Measurements from ENCODE around the gene OR56A3. TPM values are rescaled to one million over a fixed set of nuclear protein-coding genes. Genes with fewer than 3 reads are reported as not detected.
A peak's percentile ranks its signal among the peaks of the same experiment; 100 is the strongest.

The OR56A3 gene, protein sequence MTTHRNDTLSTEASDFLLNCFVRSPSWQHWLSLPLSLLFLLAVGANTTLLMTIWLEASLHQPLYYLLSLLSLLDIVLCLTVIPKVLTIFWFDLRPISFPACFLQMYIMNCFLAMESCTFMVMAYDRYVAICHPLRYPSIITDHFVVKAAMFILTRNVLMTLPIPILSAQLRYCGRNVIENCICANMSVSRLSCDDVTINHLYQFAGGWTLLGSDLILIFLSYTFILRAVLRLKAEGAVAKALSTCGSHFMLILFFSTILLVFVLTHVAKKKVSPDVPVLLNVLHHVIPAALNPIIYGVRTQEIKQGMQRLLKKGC
- not detected in 2 replicates for total RNA-seq (2014; rRNA removed; shearing (Covaris generic); ENCODE audit: low replicate concordance)

DNA sequence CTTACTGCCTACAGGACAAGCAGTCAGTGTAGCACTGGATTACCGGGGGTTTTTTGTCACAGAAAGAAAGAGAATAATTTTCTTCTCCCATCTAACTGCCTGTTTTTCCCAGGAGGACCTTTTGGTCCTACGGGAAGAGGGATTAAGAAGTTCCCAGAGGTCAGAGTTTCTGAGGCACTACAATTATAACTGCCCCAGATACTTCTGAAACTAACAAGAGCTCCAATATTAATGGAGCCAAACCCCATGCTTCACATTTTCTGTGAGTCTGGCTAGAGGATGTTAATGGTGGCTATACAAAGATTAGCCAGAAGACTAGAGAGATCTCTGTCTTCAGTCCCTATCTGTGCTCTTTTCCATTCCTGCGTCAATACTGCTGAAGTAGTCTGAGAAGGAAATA, at the start of gene OR56A3:
Gene OR56A3, plus strand, starts transcription at position 301 of the 400 bp plus-strand sequence. CDS start 5,096 bp downstream, outside the sequence.
- no peak for DNase-seq (ENCODE audit: low read depth)
- in situ Hi-C loops (cut with HindIII; ENCODE audit: low pct_unique_long_range_greater_than_20kb, low sequenced_read_pairs): no loop called here

DNA sequence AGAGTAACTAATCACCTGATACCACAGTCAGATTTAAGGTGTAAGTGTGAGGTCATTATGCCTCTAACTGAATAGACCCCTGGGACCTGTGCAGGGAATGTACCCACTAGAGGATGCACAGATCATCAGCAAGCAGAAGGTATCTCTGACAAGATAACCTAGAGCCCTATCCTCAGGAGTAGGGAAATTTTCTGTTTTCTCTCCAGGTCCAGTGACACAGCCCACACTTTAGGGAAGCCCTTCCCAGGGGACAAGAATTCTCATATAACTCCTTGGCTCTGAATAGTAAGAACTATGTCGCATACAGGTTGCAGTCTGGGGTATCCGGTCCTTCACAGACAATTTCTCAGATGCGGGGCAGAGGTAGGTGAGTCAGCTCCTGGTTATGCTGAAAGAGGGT, 49.1 kb upstream of the OR56A3 start, which contains the start of gene OR52E5:
Gene OR52E5, plus strand, starts transcription at position 301 of the 400 bp plus-strand sequence. CDS start 7,569 bp downstream, outside the sequence.
- DNase-seq (ENCODE audit: low read depth): no peak
- in situ Hi-C loops (cut with HindIII; ENCODE audit: low pct_unique_long_range_greater_than_20kb, low sequenced_read_pairs): no loop called here

DNA sequence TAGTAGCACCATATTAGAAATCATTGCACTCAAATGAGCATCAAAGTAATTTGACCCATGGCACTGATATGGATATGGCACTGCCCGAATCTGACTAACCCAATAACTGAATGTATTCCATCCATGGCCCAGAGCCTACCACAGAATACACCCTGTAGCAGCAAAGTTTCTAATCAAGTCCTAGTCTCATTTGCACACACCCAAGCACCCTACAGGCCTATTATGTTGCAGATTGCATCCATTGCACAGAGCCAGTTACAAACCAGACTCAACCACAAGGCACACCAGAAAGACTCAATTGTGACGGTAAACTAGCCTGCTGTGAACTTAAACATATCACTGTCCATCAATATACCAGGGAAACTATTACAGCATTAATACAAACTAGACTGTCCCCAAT, 42.5 kb upstream of the OR56A3 start:
- no peak for DNase-seq (ENCODE audit: low read depth)

DNA sequence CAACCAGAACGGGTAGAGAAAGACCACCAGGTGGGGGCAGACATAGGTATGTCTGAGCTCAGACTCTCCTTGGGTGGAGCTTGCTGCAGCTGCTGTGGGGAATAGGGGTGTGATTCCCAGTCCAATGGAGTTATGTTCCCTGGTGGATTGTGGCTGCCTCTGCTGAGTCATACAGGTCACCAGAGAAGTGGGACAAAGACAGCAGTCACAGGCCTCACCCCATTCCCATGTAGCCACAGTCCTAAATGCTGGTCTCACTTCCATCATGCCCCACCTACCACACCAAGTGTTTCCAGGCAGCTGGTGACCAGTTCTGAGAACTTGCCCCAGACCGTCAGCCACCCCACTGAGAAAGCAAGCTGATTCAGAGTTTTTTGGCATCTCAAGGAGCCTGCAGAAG, 31.5 kb upstream of the OR56A3 start:
- DNase-seq (ENCODE audit: low read depth): no peak
- in situ Hi-C loops (cut with HindIII; ENCODE audit: low pct_unique_long_range_greater_than_20kb, low sequenced_read_pairs): no loop called here

More for the DNA sequence above, 42.5 kb upstream of the OR56A3 start:
- in situ Hi-C loops (cut with HindIII; ENCODE audit: low pct_unique_long_range_greater_than_20kb, low sequenced_read_pairs): no loop called here

DNA sequence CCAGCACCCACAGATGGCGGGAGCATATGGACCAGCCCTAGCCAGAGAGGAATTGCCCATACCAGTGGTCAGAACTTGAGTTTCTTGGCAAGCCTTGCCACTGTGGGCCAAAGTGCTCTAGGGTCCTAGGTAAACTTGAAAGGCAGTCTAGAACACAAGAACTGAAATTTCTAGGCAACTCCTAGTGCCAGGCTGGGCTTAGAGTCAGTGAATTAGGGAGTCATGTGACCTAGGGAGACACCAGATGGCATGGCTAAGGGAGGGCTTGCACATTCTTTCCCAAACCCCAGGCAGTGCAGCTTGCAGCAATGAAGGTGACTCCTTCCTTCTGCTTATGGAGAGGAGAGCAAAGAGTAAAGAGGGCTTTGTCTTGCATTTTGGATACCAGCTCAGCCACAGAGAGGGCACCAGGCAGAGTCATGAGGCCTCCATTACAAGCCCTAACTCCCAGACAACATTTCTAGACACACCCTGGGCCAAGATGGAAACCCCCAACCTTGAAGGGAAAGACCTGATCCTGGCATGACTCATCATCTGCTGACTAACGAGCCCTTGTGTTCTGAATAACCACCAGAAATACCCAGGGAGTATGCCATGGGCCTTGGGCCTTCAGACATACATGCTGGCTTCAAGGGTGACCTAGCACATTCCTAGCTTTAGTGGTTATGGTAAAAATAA, 19.2 kb upstream of the OR56A3 start:
- in situ Hi-C loops (cut with HindIII; ENCODE audit: low pct_unique_long_range_greater_than_20kb, low sequenced_read_pairs): no loop called here
- DNase-seq (ENCODE audit: low read depth): peak; percentile 56

DNA sequence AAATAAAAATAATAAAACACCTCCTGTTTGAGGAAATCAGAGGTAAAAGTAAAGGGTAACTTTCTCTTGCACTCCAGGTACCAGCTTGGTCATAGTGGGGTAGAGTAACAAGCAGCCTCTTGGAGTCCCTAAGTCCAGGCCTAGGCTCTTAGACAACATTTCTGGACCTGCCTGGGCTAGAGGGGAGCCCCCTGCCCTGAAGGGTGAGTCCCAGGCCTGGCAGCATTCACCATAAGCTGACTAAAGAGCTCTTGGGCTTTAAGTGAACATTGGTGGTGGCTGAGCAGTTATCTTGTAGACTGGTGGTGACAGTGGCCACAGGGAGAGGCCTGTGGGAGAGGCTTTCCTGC, 18.6 kb upstream of the OR56A3 start:
- in situ Hi-C loops (cut with HindIII; ENCODE audit: low pct_unique_long_range_greater_than_20kb, low sequenced_read_pairs): no loop called here
- no peak for DNase-seq (ENCODE audit: low read depth)

DNA sequence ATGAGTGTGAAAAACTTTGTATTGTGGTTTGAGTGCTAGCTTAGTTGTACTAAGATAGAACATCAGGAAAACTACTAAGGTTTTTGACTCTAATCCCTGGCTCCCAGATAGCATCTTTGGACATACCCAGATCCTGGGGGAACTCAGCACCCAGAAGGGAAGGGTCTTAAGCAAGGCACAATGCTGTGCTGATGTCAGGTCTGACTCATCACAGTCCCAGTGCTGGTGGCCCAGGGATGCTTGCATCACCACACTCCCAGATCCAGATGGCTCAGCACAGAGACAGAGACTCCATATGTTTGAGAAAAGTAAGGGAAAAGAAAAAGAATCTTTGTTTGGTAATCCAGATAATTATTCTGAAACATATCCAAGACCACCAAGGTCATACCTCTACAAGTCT, 18.3 kb upstream of the OR56A3 start:
- in situ Hi-C loops (cut with HindIII; ENCODE audit: low pct_unique_long_range_greater_than_20kb, low sequenced_read_pairs): no loop called here
- no peak for DNase-seq (ENCODE audit: low read depth)

DNA sequence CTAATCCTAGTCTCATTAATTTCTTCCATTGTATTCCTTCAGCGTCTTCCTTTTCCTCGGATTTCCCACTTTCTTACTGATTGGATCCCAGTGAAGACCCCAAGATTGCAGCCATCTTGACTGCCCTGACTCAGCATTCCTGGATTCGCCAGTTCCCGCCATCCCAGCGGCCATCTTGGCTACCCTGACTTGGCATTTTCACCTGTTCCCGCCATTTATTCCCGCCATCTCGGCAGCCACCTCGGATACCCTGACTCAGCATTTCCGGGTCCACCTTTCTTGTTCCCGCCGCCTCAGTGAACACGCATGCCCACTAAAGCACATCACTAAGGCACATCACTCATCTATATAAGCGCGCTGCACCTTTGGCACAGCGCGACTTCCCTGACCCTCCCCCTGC, 13.8 kb upstream of the OR56A3 start:
- in situ Hi-C loops (cut with HindIII; ENCODE audit: low pct_unique_long_range_greater_than_20kb, low sequenced_read_pairs): no loop called here

DNA sequence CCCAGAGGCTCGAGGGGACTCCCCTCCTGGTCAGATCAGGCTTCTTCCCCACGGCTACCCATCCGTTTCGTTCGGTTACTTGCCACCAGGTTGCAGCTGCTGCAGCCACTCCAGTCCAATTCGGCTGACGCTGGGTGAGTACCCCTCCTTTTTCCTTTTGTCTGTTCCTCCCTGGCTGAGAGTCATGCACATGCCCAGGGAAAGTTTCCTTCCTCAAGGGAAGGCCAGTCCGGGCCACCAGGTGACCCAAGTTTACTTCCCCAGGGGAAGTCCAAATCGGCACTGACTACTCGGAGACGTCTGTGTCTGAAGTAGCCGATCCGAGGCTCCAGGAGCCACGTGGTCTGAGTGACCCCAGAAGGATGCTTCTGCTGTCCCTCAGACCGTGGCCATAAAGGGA, 13.2 kb upstream of the OR56A3 start:
- in situ Hi-C loops (cut with HindIII; ENCODE audit: low pct_unique_long_range_greater_than_20kb, low sequenced_read_pairs): no loop called here
- DNase-seq (ENCODE audit: low read depth): no peak

More for the DNA sequence above, 13.8 kb upstream of the OR56A3 start:
- DNase-seq (ENCODE audit: low read depth): no peak

DNA sequence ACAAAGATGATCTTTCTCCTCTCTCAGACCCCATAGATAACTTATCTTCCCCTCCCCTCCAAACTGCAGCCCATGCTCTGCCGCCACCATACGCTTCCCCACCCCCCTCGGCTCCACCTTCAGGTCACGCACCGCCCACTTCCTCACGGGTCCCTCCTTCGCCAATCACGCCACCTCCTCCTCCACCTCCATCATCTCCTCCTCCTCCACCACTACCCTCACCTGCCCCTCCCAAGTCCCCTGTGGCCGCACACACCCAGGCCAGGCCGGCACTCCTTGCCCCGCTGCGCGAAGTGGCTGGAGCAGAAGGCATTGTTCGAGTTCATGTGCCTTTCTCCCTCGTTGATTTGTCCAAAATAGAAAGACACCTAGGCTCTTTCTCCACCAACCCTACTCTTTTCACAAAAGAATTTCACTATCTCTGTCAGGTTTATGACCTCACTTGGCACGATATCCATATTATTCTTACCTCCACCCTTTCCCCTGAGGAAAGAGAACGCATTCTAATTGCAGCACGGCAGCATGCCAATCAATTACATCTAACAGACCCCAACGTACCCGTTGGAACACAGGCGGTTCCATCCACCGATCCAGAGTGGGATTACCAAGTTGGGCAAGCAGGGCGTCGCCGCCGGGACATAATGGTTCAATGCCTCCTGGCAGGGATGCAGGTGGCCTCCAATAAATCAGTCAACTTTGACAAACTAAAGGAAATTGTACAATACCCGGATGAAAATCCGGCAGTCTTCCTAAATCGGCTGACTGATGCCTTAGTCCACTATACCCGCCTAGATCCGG, 12.3 kb upstream of the OR56A3 start:
- in situ Hi-C loops (cut with HindIII; ENCODE audit: low pct_unique_long_range_greater_than_20kb, low sequenced_read_pairs): no loop called here

DNA sequence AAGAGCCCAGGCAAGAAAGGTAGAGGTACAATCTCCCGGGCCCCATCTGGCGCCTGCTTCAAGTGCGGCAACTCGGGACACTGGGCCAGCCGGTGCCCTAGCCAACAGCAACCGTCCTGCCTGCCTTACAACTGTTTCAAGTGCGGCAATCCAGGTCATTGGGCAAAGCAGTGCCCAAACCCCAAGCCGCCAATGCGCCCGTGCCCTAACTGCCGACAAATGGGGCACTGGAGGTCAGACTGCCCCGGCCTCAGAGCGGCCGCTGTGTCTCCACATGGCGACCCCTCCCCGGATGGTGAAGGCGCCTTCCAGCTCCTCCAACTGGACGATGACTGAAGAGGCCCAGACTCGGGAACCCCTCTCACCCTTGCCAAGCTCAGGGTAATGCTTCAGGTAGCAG, 11.4 kb upstream of the OR56A3 start:
- in situ Hi-C loops (cut with HindIII; ENCODE audit: low pct_unique_long_range_greater_than_20kb, low sequenced_read_pairs): no loop called here
- DNase-seq (ENCODE audit: low read depth): no peak

More for the DNA sequence above, 12.3 kb upstream of the OR56A3 start:
- DNase-seq (ENCODE audit: low read depth): no peak

DNA sequence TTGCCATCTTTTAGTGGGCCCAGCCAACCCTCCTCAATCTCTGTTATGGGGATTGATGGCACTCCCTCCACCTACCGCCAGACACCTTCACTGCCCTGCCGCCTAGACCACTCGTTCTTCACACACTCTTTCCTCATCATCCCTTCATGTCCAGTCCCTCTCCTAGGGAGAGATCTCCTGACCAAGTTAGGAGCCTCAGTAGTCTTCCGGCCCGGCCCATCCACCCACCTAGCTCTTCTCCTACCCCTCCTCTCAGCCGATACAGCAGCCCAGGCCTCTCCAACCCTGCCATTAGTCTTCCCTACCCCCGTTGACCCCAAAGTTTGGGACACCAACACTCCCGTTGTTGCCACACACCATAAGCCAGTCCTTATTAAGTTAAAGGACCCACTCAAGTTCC, 11.0 kb upstream of the OR56A3 start:
- DNase-seq (ENCODE audit: low read depth): no peak
- in situ Hi-C loops (cut with HindIII; ENCODE audit: low pct_unique_long_range_greater_than_20kb, low sequenced_read_pairs): no loop called here

DNA sequence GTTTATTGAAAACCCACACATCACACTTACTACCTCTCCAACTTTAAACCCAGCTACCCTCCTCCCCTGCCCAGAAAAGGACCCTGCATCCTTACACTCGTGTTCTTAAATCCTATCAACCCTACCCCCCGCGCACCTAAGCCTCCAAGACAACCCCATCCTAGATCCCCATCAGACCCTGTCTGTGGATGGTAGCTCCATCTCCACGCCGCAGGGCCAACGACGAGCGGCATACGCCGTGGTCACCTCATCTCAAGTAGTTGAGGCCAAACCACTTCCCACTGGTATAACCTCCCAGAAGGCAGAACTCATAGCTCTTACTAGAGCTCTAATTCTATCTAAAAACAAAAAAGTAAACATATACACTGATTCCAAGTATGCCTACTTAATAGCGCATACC, 9.4 kb upstream of the OR56A3 start:
- no peak for DNase-seq (ENCODE audit: low read depth)
- in situ Hi-C loops (cut with HindIII; ENCODE audit: low pct_unique_long_range_greater_than_20kb, low sequenced_read_pairs): no loop called here

DNA sequence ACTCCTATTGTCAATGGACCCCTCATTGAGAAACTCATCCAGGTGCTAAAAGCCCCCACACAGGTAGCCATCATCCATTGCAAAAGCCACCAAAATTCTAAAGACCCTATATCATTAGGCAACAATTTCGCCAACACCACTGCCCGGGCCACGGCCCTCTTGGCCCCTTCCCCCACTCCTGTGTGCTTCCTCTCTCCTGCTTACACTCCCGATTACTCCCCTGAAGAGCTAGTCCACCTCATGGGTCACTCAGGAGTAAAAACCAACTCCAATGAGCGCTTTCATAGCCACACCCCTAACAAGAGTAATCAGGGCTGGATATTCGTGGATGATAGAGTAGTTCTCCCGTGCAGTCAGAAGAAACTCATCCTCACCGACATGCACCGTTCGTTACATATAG, 8.9 kb upstream of the OR56A3 start:
- no peak for DNase-seq (ENCODE audit: low read depth)
- in situ Hi-C loops (cut with HindIII; ENCODE audit: low pct_unique_long_range_greater_than_20kb, low sequenced_read_pairs): no loop called here

DNA sequence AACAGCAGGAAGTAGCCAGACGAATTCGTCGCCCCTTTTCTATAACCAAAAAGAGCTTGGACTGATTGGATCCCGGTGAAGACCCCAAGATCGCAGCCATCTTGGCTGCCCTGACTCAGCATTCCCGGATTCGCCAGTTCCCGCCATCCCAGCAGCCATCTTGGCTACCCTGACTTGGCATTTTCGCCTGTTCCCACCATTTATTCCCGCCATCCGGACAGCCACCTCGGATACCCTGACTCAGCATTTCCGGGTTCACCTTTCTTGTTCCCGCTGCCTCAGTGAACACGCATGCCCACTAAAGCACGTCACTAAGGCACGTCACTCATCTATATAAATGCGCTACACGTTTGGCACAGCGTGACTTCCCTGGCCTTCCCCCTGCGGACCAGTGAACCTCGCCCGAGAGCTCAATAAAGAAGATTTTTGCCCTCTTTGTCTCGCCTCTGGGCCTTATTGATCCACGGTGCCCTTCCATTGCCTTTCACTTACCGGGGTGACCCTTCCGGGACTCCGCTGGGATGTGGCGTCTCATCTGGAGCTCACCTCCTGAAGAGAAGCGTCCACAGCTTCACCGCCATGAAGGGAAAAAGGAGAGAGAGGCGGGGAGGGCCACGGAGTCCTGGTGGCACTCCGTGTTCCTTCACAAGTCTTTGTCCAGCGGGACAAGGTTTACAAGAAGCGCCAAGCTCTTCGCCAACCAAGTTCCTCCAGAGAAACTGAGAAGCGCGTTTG, 4.0 kb upstream of the OR56A3 start:
- DNase-seq (ENCODE audit: low read depth): no peak
- in situ Hi-C loops (cut with HindIII; ENCODE audit: low pct_unique_long_range_greater_than_20kb, low sequenced_read_pairs): no loop called here

DNA sequence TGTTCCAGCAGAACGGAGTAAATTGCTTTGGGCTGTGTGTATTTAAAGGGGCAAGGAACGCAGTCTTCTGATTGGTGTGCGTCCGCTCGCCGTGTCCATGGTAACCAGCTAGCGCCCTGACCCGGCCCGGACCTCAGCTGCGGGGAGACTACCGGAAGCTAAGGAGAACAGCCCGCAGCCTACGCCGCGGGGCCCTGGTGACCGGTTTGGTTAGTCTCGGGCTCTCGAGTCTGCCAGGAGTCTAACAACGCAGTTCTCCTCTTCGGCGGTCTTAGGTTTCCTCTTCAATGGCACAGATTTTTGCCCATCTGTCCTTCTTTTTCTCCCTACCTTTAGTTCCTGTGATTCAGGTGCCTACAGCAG, 3.5 kb upstream of the OR56A3 start:
- no peak for DNase-seq (ENCODE audit: low read depth)

DNA sequence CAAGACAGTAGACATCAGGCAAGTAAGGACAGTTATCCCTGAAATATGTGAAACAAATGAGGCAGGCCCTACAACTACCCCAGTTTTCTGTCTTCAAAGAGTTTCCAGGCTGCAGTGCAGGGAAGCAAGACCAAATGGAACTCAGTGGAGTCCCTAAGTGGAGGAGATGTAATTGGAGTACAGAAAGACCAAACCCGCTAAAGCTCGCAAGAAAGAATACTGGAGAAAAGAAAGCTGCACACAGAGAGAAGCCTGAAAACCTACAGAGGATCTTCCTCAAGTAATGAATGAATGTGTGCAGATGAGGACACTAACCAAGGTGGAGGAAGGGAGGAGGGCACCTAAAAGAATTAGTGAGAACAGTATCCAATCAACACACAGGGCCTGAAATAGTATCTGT, 1.3 kb upstream of the OR56A3 start:
- no peak for DNase-seq (ENCODE audit: low read depth)
- in situ Hi-C loops (cut with HindIII; ENCODE audit: low pct_unique_long_range_greater_than_20kb, low sequenced_read_pairs): no loop called here

More for the DNA sequence above, 3.5 kb upstream of the OR56A3 start:
- in situ Hi-C loops (cut with HindIII; ENCODE audit: low pct_unique_long_range_greater_than_20kb, low sequenced_read_pairs): no loop called here

DNA sequence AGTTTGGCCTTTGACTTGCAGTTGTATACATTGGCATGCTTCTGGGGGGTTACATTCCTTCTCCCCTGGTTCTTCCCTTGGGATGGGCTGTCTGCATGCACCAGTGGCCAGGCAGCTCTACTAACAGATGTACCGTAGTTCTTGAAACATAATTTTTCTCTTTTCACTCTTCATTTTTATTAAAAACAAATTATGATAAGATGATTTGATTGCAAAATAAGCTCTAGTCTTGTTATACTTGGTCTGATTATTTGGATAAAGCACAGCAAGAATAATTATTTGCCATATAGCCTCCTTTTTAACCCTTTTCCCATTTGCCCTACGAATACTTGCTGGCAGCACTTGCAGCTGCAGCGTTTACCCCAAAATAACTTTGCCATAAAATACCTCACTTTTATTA, 13.5 kb downstream of the OR56A3 start:
- in situ Hi-C loops (cut with HindIII; ENCODE audit: low pct_unique_long_range_greater_than_20kb, low sequenced_read_pairs): no loop called here
- no peak for DNase-seq (ENCODE audit: low read depth)
